Kasumi-1 (cell line): ENCODE measurements around the gene MTCL3.

ENCODE experiments used
- DNase-seq, 2 experiments: peaks; one replicate each; lab custom pipeline; 2025; lab: John Stamatoyannopoulos, UW

Gene MTCL3

DNA sequence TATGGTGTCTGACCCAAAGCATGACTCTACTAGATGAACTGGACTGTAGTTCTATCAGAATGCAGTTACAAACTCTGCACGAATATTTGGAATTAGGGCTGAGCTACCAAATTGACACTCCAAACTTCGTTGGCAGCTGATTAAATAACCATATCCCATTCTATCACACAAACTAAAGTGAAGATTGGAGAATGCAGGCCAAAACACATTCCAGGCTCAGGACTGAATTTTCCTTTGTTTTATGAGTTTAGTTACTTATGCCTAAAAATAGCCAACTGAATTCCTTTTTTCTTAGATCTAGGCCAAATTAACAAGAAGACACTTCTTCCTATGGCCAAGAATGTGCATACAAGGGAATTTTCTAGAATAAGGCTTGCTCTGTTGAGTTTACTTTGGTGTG, 50.2 kb downstream of the MTCL3 start:
- DNase-seq: no peak

DNA sequence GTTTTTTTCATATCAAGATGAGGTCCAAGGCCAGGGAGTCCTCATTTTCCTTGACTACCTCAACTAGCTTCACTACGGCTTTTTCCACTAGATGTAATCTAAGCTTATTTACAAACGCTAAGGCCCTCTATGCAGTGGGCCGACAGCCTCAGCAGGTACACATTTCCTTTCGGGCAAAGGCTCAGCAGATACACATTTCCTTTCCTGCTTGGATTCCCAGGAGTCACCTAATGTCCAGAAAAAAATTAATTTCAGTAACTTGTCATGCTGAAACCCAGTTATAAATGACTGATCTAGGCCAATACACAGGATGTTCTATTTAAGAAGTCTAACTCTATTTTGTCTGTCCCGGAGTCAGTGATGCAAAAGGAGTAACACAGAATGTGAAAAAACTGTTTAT, 52.7 kb downstream of the MTCL3 start:
- no peak for DNase-seq

DNA sequence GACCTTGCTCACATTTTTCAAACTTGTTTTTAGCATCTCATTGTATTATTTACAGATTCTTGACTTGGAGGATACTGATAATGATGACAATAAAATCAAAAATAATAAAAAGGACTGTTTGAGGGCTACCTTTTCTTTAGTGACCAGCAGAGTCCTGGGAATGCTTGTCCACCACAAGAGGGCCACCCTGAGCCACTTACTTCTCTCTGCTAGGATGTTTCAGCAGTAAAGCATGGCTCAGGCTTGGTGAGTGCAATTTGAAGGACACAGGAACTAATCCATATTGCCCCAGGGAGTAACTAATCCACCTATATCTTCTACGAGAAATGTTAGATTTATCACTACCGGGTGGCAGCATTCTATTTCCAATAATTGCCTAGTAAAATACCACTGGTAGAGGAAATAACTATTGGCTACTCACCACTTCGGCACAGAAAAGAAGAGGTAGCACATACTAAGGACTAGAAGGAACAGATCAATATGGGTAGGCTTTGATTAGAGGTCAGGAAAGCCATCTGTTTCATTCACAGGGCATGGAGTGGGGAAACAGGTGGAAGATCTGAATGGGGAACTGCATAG, 54.2 kb downstream of the MTCL3 start:
- peak; percentile 55 to 79 for DNase-seq

DNA sequence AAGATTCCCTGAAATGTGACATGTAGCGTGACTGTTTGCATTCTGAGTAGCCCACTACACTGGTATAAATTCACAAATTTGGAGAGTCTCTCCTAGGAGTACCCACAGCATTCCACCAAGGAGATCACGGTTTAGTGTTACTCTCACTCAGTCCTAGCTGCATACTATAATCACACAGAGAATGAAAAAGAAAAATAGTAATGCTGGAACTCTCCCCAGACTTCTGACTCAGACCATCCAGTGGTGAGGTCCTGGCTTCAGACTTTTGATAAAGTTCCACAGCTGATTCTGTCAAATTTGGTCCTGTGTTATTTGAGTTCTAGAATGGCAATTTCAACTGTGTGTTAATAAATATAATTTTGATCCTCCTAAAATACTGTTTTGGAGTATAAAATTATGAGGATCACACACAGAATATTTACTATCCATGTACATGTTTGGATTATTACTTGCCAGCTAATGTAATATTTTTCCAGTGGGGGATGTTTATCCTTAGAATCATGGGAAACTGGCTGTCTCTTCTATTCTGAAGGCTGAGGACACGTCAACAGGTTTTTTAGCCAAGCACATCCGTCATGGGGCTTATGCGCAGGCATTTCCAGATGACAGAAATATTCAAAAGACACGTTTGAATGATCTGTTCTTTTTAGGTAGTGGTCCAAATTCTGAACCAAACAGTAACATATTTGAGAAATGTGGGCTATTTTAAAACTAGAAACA, 54.8 kb downstream of the MTCL3 start:
- no peak for DNase-seq

DNA sequence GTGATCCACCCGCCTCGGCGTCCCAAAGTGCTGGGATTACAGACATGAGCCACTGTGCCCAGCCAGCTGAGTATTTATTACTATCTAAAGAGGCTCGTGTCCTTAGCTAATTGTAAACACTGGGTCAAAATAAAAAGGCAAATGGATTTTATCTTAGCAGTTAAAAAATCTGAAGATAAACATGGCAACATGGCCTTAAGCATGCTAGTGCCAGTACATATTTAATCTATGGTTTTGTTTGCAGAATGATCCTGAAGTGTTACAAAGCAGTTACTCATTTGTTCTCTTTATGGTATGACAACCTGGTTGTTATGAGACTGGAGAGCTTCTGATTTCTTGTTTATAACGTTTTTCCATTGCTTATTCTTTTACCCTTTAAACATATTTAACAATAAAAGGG, 56.1 kb downstream of the MTCL3 start:
- no peak for DNase-seq

DNA sequence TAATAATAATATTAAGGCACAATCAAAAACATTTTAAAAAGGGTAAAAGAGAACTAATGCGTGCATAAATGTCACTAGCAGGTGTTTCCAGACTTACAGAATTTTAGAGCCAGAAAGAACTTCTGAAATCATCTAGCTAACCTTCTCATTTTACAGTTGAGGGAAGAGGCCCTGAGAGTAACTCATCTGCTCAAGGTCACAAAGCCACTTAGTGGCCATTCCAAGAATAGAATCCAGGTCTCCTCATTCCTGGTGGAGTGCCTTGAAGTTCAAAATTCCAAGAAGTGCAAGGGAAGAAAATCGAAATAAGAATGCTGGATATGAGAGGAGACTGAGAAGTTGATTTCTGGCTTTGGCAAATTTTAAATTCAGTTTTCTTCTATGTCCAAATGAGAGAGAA, 56.8 kb downstream of the MTCL3 start:
- DNase-seq: no peak

DNA sequence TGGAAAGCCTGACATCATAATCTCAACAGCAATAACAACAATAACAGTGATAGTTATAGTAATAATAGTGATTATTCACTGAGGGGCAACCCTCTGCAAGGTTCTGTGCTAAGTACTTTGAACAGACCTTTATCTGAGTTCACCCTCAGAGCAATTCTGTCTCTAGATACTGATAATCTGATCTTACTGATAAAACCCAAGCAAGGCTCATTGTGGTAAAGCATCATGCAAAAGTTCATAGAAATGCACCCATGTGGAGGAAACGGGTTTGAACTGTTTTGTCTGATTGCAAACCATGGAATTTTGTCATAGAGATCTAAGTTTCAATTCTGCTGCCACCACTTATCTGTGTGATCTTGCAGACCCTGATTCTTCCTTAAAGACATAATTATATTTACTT, 58.7 kb downstream of the MTCL3 start:
- no peak for DNase-seq

DNA sequence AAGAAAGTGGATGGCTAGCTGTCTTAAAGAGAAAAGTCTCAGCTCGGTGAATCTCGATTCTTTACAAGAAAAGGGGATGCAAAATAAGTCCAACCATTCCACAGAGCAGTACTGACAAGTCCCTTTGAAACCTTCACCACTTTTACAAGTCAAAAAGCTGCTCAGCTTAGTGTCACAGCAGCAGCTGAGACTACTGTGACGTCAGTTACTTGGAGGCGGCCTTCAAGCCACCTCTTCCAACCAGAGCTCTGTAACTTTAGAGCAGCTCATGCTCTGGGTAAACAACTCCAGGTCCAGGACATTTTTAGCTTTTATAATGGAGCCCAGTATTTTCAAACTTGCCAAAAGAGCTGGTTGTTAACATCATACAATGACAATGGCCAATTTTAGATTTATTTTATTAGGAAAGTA, 59.9 kb downstream of the MTCL3 start, which contains the start of gene KIAA0408:
Gene KIAA0408 (minus strand): TSS at position 159 of the 411 bp plus-strand sequence. CDS start 5,408 bp downstream, outside the sequence.
- no peak for DNase-seq

DNA sequence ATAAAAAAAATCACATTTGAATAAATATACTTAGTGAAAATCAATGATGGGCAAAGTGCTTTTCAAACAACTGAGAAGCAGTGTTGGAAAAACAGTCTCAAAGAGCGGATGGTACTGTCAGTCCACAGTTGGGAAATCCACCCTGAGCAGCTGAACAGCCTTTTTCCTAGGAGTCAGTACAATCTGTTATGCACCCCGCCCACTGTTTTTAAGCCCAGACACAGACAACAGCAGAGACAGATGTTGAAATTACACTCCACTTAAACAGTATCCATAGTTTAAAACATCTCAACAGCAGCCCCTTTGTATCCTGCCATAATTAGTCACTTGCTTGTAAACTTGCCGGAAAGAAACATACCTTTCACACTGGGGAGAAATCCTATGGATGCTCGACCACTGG, 60.3 kb downstream of the MTCL3 start:
- no peak for DNase-seq

DNA sequence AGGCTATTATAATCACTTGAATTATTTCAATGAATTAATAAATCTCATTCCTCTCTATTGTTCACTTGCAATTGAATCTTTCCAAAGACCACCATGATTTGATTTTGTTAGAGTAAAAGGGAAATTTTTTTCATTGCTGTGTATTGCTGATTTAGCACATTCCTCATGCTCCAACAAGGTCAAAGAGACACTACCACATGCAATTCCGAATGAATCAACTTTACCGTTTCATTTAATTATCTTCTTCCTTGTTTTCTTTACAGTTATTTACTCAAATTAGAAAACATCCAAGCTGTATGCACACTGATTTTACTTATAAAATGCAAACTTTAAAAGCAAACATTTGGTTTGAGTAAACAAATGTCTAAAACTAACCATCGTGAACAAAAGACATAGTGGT, 60.9 kb downstream of the MTCL3 start:
- DNase-seq: no peak

DNA sequence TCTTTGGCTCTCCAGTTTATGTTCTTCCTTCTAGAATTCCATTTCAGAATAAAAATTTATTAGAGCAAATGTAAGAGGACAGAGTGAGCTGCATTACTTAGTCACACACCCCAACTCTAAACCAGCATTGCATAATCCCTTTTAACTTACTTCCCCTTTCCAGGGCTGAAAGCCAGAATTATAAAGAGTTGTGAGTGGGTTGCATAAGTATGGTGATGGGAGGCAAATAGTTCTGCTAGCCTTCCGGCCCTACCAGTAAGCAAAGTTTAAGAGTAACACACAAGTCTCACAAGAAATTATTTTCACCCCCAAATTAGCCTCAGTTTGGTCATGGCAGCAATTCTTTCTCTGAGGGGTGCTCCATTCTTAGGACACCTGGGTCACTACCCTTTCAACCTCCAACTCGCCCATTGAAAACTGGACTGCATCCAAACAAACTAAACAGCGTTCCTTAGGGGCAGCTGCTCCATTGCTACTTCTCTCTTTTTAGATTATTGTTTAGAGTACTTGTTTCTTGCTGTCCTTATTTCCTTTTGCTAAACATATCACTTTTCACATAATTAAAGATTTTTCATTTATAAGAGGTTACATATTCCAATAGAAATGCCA, 61.6 kb downstream of the MTCL3 start:
- DNase-seq: peak; percentile 97 to 99

DNA sequence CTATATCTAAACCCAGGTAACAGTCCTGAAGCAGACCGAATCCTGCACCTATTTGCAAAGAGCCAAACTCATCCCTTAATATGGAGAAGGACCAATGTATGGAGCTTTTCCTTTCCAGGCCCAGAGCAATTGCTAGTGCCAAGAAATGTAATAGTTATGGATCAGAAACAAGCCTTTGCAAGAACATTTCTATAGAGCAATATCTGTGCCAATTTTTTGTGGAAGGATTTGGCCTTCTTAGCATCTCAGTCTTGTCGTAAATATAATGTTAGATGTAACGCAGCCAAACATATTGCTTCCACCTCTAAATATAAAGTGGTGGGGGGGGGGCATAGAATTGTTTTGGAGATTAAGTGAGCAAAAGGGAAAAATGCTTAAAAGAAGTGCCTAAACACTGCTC, 62.7 kb downstream of the MTCL3 start:
- DNase-seq: no peak

DNA sequence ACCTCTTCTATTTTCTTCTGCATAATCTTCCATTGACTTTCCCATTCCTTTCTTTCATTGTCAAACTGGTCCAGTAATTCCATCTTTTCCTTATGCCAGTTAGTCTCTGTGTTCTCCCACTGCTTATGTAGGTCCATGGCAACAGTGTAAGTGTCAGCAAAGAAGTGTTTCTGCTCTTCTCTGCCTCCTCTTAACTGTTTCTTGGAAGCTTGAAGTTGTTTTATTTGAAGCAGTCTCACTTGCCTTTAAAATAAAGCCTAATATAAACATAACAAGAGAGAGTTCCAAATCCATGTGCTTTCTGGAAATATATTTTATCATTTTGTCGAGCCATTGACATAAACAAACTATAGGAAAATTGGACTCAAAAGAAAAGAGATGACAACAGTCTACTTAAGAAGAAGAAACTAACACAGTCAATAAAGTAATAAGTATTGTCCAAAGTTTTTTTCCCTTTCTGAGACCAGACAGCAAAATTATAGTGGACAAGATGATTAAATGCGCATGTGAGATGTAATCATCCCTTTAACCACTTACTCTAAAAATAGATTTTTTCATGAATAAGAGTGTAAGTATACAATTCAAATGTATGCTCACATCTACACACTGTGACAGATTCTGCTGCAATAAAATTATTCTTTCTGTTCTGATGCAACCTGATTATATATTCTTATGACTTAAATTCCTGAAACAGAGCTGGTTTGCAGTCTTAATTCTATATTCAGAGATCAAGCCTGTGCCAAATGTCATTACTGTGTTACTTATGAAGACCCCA, 65.1 kb downstream of the MTCL3 start:
- DNase-seq: no peak

DNA sequence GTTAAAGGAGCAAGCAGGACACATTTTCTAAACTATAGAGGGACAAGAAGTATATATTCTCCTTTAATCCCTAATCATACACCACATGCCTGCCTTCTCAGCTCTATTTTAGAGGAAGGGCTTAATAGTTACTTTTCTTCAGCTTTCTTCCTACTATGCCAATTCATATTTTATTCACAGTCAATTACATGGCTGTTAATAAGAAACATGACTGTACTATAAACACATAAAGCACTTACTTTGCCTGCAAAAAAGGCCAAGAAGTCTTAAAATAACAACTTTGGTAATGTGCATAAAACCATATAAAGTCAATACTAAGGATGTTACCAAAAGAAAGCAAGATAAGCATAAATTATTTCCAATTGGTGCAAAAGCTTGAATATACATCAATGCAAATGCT, 66.3 kb downstream of the MTCL3 start:
- no peak for DNase-seq

DNA sequence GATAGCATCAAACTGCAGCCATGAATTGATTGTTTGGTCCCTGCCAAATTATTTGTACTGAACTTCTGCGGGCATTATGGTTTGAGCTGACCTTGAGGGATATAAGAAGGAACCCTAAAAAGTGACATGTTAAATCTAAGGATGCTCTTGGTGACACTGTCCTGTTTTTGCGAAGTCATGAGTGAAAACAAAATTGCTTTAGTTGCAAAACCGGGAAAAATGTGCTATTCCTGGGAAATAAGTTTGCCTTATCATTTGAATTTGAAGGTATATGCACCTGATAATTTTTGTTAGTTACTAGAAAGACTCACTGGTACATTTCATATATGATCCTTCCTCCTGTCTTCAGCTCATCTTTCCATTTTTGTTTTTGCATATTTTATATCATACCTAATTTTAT, 67.7 kb downstream of the MTCL3 start:
- DNase-seq: no peak

DNA sequence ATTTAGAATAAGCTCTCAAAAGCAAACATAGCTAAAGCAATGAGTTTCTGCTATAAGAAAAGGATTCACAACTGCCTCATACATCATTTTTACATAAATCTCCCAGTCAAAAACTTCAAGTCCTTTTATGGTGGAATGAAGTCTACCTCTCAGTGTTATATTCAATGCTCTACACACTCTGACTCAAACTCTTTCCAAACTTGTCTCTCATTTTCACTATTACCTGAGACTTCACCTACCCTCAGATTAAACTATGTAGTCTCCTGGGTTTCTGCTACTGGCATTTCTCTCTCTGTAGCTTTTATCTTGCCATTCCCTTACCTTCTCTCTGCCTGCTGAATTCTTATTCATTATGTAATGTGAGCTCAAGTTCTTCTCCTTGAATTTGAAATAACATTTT, 71.4 kb downstream of the MTCL3 start:
- no peak for DNase-seq

DNA sequence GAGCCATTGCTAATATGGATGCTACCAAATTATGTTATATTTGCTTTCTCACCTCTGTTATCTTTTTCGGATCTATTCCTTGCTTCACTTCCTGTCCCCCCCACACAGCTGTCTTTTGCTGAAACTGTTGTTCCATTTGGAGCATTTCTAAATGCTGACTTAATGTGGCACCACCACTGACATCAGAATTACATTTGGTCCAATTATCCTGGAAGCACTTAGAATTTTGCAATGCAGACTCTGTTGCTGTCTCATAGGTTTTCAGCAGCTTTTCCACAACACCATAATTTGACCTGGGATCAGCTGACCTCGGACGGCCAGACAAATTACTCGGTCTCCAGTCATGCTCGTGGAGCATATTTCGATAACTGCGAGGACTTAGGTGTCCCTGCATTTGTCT, 72.8 kb downstream of the MTCL3 start:
- no peak for DNase-seq

DNA sequence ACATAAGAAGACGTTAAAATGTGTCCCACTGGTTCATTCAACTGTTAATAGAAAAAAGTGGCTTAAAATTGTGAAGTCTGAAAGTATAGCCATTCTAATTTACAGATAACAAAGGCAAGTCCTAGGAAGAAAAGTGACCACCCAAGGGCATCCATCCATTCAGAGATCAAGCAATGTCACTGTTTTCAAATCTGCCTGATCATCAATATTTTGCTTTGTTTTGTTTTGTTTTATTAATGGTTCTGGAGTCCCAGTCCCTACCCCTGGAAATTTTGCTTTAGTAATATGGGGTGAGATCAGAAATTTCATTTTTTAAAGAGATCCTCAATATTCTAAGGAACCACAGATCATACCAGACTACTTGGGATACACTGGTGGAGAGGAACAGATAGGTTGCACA, 77.3 kb downstream of the MTCL3 start:
- DNase-seq: no peak

DNA sequence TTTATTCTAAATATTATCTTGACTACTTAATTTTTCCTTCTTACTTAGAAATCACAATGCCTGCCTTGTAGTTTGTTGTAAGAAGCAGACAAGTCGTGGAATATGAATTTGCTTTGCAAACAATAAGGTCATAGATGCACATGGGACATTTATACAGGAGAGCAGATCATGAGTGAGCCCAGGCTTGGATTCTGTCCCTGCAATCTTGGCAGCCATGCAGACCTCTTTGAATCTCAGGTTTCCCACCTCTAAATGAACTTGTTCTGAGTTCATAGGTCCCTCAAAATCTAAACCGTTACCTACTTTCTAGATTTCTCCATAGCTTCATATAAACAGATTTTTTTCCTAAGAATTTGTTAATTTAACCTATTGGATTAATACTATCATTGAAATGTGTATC, 79.4 kb downstream of the MTCL3 start:
- DNase-seq: no peak

DNA sequence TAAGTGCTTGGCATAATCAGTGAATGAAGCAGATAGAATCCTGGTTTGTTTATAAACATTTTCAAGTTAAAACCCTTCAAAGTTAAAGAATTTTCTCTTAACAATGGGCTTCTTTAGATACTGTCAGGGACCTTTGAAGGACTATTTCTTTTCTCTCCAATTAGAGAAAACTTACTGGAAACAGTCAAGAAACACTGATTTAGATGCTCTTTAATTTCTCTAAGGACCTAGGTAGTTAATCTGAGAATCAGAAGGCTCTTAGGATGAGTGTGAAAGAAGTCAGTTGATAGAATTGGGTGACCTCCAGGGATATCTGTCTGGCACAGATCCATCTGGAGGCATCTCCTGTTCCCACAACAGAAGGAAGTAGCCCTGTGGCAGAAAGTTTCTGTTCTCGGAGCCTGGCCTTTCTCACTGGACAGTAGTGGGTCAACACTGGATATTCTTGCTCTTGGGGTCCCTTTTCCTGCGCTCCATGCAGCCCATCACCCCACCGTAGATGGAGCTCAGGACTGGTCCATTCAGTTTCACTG, 82.5 kb downstream of the MTCL3 start:
- no peak for DNase-seq

DNA sequence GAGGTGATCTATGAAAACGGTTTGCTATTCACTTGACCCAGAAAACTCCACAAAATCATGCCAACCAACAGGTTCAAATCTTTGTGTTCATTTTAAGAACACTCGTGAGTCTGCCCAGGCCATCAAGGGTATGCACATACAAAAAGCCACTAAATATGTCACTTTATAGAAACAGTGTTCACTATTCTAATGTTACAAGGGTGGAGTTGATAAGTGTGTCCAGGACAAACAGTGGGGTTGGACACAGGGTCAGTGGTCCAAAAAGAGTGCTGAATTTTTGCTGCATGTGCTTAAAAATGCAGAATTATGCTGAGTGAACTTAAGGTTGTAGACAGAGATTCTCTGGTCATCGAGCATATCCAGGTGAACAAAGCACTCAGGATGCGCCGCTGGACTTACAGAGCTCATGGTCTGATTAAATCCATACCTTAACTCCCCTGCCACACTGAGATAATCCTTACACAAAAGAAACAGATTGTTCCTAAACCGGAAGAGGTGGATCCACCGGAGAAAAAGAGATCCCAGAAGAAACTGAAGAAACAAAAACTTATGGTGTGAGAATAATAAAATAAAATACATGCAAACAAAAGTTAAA, 83.4 kb downstream of the MTCL3 start:
- no peak for DNase-seq

DNA sequence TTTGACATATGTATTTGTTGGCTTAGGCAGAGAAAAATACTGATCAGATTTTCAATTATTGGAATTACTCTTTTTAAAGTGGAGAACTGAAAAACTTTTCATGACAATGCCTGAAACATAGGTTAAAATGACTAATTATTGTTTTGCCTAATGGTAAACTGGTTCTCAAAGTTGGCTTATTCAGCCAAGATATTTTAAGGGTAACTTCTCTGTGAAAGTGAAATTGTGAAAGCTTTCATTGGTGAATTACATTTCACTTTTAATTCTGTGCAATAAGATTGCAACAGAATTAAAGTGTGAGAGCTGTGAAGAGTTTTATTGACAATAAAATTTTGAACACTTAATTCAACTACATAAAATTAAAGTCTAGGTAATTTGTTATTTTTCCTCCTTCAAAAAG, 84.5 kb downstream of the MTCL3 start:
- no peak for DNase-seq
